NCI-H1417 (cell line): ENCODE results near the gene TENM3.

Source experiments
- DNase-seq, 3 experiments: peaks; one replicate each; lab custom pipeline; 2025; lab: John Stamatoyannopoulos, UW

TENM3 gene

GRCh38 chr4:182400081-182400480 lies 156.9 kb downstream of the TENM3 start:
- DNase-seq, result no peak

DNA sequence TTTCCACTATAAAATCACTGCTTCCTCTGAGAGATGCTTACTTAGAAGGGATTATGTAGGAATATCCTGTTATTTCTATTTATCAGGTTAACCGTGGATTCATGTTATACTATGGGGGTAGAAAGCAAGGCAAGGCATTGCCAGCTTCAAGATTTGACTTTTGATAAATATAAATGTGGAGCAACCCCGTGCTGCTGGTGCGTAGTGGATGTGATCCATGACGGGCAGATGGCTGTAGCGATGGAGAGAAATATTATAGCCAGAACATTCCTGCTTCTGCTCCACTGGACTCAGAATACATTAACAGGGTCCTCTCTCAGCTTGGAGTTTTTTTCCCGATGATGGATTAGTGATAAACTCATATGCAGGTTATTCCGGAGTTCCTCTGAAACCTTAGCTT lies 157.6 kb downstream of the TENM3 start:
- DNase-seq, result no peak

DNA sequence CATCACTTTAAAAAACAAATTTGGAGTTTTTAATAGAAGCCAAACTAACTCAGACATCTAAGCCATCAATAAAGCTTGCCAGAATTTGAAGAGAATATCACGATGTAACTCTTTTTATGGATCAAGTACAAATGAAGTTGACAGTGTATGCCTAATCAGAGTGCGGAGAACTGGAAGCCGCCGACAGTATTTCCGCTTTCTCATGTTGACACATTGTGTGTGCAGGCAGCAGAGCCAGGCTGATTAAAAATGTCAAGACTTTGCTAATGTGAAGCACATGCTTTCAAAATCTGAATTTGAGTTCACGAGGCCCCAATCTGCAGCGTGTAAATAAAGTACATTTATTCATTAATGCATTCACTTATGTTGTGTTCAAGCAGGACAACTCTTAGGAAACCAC lies 161.2 kb downstream of the TENM3 start:
- DNase-seq, result no peak

GRCh38 chr4:182405087-182405486 lies 161.9 kb downstream of the TENM3 start:
- DNase-seq, result no peak

DNA sequence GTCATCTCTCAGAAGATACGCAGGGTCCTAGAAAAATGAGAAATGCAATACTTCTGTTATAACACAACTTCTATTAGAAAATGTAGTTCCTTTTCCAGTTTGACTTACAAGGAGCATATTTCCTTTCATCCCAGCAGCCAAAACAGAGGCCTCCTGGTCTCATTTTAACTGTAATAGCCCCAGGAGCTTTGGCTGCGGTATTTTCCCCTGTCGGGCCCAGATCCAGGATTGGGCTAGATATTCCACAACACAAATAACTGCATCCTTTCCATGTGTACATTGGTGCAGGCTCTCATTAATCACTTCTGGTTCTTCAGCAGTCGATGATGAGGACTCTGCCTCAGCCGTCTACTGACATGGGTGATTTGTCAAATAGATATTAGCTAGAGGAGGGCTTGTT lies 166.1 kb downstream of the TENM3 start:
- peak in 1 of 3 experiments; percentile 17 for DNase-seq

DNA sequence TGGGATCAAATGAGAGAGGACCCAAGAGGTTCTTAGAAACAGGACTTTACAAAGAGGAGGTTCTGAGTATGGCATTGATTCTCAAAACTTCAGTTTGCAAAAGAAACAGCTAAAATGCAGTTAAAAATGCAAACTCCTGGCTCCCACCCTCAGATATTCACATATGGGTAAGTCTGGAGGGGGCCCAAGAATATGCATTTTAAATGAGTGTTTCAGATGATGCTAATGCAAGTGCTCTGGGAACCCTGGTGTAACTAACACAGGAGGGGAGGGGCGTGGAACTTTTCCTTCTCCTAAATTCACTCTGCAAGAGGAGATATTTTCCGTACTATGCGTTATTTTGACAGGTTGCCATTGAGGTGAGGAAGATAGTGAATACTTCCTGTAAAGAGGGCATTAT lies 168.2 kb downstream of the TENM3 start:
- DNase-seq, result no peak

DNA sequence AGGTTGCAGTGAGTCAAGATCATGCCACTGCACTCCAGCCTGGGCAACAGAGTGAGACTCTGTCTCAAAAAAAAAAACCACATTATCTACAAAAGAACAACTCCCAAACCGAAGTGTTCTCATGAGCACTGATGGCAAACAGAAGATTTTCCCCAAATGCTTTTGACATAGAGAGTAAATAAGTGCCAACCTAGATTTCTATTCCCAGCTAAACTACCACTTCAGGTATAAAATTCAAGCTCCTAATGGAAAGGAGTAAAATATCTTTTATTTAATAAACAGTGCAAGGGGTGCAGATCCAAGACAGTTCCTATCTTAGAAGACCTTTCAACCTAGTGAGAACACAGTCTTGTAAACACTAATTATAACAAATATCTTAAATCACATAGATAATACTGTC lies 170.3 kb downstream of the TENM3 start:
- DNase-seq, result no peak

DNA sequence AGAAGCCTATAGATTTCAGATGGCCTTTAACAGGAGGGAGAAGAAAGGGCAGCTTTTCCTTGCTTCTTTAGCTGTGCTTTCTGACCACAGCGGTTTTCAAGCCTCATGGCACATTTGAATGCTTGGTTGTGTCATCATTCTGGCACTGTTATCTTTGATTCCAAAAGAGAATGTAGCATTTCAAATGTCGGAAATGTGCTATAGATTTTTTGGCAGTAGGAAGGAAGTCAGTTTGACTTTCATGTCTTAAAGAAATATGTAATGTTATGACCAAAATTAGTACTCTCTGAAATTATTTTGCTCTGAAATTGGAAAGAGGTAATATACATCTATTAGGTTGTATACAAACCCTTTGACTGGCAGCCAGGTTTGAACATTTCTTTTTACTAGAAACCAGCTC lies 171.9 kb downstream of the TENM3 start:
- DNase-seq, result no peak

DNA sequence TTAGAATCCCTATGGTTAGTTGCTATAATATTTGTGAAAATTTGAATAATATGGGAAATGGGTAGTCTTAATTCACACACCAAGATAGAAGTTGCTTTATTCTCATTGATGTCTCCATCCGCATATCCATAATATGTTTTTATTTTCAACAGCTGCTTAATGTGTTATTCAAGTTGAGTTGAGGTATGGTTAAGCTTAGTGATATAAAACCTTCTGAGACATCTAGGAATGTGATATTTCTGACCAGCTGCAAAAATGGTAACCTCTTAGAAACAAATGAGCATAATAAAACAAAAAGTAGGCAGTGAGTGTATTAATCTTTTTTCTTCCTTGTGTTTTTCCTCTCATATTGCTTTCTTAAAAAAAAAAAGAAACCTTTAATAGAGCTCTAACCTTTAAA lies 172.9 kb downstream of the TENM3 start:
- no peak for DNase-seq

GRCh38 chr4:182418054-182418734 lies 175.0 kb downstream of the TENM3 start:
- no peak for DNase-seq

DNA sequence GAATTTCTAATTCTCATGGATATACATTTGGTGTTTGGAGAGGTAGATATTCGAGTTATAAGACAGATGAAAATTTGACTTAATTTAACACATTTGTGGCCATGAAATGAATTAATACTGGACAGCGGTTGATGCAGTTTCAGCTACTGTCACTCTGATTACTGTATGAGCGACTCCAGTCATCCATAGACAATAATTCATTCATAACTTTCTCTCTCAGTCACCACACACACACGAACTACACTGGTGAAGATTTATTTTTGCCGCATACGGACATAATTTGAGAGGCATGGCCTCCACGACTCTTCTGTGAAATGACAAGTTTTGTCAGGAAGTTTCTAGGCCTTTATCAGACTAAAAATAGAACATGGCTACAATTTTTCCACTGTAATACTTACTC lies 177.0 kb downstream of the TENM3 start:
- no peak for DNase-seq

DNA sequence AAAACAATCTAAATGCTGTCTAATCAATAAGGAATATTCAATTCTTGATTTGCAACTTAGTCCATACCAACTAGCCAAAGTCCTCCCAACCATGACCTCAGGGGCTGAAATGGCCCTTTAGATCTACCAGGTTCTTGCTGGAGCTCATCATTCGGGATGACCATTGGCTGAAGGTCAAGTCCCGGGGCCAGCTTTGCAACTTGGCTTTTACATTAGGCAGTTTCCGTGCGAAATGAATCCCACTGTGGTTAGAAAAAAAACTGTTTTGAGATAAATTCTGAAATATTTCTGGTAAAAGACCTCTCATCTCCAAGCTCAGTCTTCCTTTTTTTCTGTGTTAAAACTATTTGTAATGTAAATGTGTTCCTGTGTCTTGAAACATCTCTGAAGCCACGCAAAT lies 178.6 kb downstream of the TENM3 start:
- no peak for DNase-seq

DNA sequence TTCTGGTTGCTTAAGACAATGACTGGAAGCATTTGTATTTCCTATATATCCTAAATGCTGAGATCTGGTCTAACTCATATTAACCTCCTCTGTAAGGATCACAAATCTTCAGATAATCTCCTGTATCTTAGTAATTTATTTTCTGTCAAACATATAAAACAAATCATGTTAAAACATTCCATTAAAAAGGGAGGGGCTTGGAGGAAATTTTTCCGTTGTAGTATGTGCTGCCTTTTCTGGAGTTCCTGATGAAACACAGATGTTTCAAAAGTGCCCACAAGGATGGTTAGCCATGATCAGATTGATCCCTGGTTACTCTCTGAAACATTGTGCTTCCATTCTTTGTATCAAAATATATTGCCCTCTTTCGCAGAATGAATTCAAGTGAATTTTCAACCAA lies 182.1 kb downstream of the TENM3 start:
- DNase-seq, result no peak

DNA sequence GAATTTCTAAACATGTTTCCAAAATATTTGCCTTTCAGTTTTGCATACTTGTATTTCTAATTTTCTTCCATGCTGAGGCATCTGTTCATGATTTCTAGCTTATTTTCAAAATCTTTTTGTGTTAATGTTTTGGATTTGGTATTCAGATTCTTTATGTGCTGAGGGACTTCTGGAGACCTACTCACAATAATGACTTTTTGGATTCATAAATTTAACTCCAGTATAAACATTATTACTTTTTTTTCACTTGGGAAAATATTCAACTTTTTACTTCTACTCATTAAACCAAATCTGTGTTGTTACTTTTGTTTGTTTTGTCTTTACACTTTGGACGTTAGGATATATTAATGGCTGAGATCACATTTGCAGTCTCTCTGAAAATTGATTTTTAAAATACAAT lies 183.7 kb downstream of the TENM3 start:
- no peak for DNase-seq

GRCh38 chr4:182427554-182427953 lies 184.4 kb downstream of the TENM3 start:
- no peak for DNase-seq

GRCh38 chr4:182429896-182430295 lies 186.7 kb downstream of the TENM3 start:
- DNase-seq, result no peak

DNA sequence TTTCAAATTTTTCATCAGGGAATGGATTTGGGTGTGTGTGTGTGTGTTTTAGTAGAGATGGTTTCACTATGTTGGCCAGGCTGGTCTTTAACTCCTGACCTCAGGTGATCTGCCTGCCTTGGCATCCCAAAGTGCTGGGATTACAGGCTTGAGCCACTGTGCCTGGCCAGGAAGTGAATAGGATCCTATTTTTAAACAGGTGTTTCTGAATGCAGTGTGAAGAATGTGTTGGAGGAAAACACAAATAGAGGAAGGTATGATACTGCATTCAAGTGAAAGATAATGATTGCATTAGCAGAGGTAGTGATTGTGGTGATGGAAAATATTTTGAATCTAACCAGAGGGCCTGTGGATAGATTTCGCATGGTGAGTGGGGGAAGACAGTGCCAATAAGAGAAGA lies 189.6 kb downstream of the TENM3 start:
- no peak for DNase-seq

GRCh38 chr4:182434720-182435119 lies 191.5 kb downstream of the TENM3 start:
- DNase-seq, result no peak

DNA sequence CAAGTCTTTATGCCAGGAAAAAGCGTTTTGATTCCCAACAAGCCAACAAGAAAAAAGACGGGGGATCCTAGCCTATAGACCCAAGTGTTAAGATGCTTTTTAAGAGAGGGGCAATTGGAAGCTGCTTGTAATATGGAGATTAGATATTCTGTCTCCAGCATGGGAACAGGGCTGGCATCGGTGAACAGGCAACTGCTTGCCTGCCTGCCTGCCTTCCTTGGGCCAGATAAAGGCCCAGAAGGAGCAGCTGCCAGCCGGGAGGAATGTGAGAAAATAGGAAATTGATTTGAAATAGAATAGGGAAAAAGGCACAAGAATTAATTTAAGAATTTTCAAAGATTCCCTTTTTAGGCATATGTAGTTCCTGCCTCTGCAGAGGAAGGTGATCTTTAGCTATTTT lies 192.2 kb downstream of the TENM3 start:
- DNase-seq, result no peak

DNA sequence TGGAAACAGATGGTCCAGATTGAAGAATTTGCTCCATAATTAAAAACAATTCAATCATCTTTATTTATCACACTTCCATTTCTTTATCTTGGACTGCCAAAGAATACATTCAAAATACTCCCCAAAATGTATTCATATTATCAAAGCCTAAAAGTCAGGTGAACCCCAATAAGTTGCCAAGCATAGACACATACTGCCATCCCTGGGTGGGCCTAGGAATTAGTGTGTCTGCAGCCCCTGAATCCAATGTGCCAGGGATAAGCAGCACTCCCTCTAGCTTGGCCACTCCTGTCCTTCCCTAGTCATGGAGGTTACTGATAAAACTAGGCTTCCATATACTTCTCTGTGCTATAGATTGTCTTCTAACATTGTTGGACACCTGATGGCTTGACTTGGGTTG lies 199.9 kb downstream of the TENM3 start:
- DNase-seq, result no peak

DNA sequence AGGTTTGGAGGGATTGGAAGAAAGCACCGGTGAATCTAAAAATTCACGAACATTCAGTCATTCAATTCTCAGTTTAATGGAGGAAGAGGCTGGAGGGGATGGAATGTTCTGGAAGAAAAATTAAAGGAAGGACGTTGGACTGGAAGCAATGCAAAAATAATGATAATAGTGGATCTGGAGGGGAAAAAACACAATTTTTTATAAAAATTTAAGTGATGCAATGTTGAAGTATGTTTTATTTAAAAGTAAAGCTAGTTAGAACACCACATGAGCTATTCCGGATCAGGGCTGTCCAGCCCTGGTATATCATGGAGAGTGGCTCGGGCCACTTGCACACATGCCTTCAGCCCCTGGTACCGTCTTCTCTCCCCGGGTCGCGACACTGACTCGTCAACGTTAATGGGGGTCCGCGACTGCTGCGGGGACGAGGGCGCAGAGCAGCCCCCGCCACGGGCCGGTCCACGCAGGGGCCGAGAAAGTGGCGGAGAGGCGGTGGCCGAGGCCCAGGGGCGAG lies 204.6 kb downstream of the TENM3 start:
- DNase-seq, result no peak

- DNase-seq, result peak; percentile 88 to 95 (median 90)
These were observed 205.3 kb downstream of the TENM3 start for GRCh38 chr4:182448281-182449151.

- DNase-seq, result peak; percentile 49 to 89 (median 71)
These were observed 206.2 kb downstream of the TENM3 start for GRCh38 chr4:182449186-182449929.
